ENCODE results near the gene FAM13C.
A peak's percentile ranks its signal among the peaks of the same experiment; 100 is the strongest.

Gene FAM13C

GRCh38 chr10:59382831-59383295 is 20.5 kb upstream of the FAM13C start:
- no peaks in the 10 kb centered on the region for H3K36me3 ChIP-seq (ENCODE audit: insufficient read depth, low read length)
- H3K9me3 ChIP-seq (ENCODE audit: low read length) = no peaks in the 10 kb centered on the region
- no peak overlapping the region for H3K4me3 ChIP-seq (ENCODE audit: low read length)
- H3K4me1 ChIP-seq (ENCODE audit: insufficient read depth, low read length) = no peaks in the 10 kb centered on the region
- H3K27me3 ChIP-seq (ENCODE audit: insufficient read depth, low read length) = no peaks in the 10 kb centered on the region
- no peak overlapping the region for H2AFZ ChIP-seq (ENCODE audit: low read depth, low read length)

DNA sequence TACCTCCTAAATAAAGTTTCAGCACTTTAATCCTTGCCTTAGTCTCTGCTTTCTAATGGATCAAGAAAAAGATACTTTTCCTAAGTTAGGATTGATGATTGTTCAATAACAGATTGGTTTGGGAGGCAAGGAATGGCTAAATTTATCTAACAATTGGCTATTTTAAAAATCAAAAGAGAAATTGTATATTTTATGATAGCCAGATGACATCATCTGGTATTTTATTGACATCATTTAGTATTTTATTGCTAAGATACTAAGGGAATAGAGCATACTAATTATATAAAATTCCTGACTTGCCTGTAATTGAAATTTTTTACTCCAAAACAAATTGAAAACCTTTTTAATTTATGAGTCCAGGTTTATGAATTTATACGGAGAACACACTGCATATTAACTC is 19.3 kb upstream of the FAM13C start:
- Histone ChIP-seq H3K36me3 (ENCODE audit: insufficient read depth, low read length) (no peaks in the 10 kb centered on the region), H3K9me3 (ENCODE audit: low read length) (no peaks in the 10 kb centered on the region), H3K4me1 (ENCODE audit: insufficient read depth, low read length) (no peaks in the 10 kb centered on the region), H3K4me3 (ENCODE audit: low read length) (no peak overlapping the region), H3K27me3 (ENCODE audit: insufficient read depth, low read length) (no peaks in the 10 kb centered on the region), H2AFZ (ENCODE audit: low read depth, low read length) (no peak overlapping the region)

DNA sequence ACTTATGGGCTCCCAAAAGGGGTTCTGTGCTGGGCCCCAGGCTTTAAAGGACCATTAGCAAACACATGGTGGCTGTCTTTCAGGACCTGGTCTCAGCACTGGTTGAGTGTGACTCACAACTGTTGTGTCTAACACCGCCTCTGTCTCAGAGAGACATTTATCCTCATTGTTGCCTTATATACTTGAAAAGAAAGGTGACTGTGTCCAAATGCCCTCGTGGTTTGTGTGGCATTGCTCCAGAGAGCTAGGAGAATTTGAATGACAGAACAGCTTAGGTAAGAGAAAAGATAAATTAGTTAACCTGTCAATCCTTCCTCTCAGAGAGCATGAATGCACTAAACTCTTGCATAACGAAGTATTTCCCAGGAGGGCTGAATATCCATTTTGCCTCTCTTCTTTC is 14.5 kb upstream of the FAM13C start:
- H3K27me3 ChIP-seq (ENCODE audit: insufficient read depth, low read length) = no peaks in the 10 kb centered on the region
- no peaks in the 10 kb centered on the region for H3K4me1 ChIP-seq (ENCODE audit: insufficient read depth, low read length)
- H2AFZ ChIP-seq (ENCODE audit: low read depth, low read length) = no peak overlapping the region
- no peak overlapping the region for H3K4me3 ChIP-seq (ENCODE audit: low read length)
- H3K9me3 ChIP-seq (ENCODE audit: low read length) = no peaks in the 10 kb centered on the region
- no peaks in the 10 kb centered on the region for H3K36me3 ChIP-seq (ENCODE audit: insufficient read depth, low read length)

DNA sequence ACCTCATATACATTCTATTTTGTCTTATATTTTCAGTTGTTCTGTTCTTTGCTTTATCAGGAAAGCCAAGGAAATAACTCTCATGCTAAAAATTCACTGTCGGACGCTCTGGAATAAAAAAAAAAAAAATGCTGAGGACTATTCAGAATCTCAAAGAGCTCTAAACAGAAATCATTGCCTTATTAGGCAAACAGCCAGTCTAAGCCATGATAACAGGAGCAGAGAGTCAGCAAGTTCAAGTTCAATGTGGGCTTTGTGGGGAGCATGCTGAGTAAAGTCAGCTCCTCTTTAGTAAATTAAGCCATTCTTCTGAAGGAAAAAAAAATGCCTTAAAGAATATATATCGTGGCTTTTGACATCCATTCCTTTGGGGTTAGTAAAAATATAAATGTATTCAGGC is 13.6 kb upstream of the FAM13C start:
- no peak overlapping the region for H2AFZ ChIP-seq (ENCODE audit: low read depth, low read length)
- H3K4me3 ChIP-seq (ENCODE audit: low read length) = no peak overlapping the region
- no peaks in the 10 kb centered on the region for H3K9me3 ChIP-seq (ENCODE audit: low read length)
- H3K36me3 ChIP-seq (ENCODE audit: insufficient read depth, low read length) = no peaks in the 10 kb centered on the region
- no peaks in the 10 kb centered on the region for H3K4me1 ChIP-seq (ENCODE audit: insufficient read depth, low read length)
- no peaks in the 10 kb centered on the region for H3K27me3 ChIP-seq (ENCODE audit: insufficient read depth, low read length)

DNA sequence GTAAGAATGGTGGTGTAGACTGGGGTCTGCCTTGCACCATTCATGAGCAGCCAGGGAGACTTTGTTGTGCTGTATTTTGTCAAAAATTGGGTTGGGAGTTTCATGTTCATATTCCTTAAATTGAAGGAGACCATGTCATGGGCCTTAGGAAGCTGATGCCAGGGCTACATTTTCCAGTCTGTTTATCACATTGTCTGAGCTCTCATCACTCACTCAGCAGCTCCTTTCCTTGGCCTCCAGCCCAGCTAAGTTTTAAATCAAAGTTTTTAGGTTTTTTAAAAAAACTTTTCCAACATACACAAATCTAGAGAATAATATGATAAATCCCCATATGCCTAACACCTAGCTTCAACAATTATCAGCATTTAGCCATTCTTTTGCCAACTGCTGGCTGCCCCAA is 12.6 kb upstream of the FAM13C start:
- no peaks in the 10 kb centered on the region for H3K36me3 ChIP-seq (ENCODE audit: insufficient read depth, low read length)
- H3K4me3 ChIP-seq (ENCODE audit: low read length) = no peak overlapping the region
- no peaks in the 10 kb centered on the region for H3K27me3 ChIP-seq (ENCODE audit: insufficient read depth, low read length)
- H2AFZ ChIP-seq (ENCODE audit: low read depth, low read length) = no peak overlapping the region
- no peaks in the 10 kb centered on the region for H3K4me1 ChIP-seq (ENCODE audit: insufficient read depth, low read length)
- no peaks in the 10 kb centered on the region for H3K9me3 ChIP-seq (ENCODE audit: low read length)

DNA sequence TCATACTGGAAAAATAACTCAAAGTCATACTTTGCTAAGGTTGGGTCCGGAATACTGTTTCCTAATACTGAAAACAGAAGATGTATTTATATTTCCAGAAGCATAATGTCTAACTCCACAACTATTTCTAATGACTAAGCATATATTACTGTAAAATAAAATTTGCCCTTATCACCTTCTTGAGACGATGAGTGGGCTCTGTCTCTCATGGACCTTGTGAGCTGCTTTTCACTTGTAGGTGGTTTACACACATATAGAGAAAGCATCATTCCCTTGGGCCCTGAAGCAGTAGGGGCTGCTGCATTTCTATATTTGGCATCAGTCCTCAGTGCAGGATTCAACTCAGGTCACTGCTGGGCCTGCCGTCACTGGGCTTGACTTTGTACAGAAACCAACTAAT is 10.7 kb upstream of the FAM13C start:
- Histone ChIP-seq H2AFZ (ENCODE audit: low read depth, low read length) (no peak overlapping the region), H3K9me3 (ENCODE audit: low read length) (no peaks in the 10 kb centered on the region), H3K36me3 (ENCODE audit: insufficient read depth, low read length) (no peaks in the 10 kb centered on the region), H3K4me1 (ENCODE audit: insufficient read depth, low read length) (no peaks in the 10 kb centered on the region), H3K27me3 (ENCODE audit: insufficient read depth, low read length) (no peaks in the 10 kb centered on the region), H3K4me3 (ENCODE audit: low read length) (no peak overlapping the region)

GRCh38 chr10:59372543-59372942 is 10.2 kb upstream of the FAM13C start:
- H3K9me3 ChIP-seq (ENCODE audit: low read length) = no peaks in the 10 kb centered on the region
- no peak overlapping the region for H3K4me3 ChIP-seq (ENCODE audit: low read length)
- no peaks in the 10 kb centered on the region for H3K4me1 ChIP-seq (ENCODE audit: insufficient read depth, low read length)
- H2AFZ ChIP-seq (ENCODE audit: low read depth, low read length) = no peak overlapping the region
- H3K36me3 ChIP-seq (ENCODE audit: insufficient read depth, low read length) = no peaks in the 10 kb centered on the region
- H3K27me3 ChIP-seq (ENCODE audit: insufficient read depth, low read length) = no peaks in the 10 kb centered on the region

DNA sequence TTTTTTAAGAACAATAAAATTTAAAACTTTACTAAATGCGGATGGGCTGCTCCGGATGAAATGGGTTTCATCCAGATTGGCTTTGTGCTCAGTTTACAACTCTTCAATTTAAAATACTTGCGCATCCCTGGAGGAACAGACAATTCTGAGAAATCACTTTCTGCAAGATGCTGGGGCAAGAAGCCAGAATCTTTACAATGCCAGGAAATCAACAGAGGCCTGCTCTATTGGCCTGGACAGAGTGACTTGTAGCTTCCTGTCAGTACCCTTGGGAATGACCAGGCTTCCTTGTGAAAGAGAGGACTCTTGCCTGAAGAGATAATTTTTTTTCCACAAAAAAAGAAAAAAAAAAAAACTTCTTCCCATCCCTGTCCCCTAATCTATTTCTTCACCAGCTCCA is 3.9 kb upstream of the FAM13C start:
- Histone ChIP-seq H3K4me3 (ENCODE audit: low read length) (no peak overlapping the region), H3K9me3 (ENCODE audit: low read length) (no peaks in the 10 kb centered on the region), H2AFZ (ENCODE audit: low read depth, low read length) (no peak overlapping the region), H3K36me3 (ENCODE audit: insufficient read depth, low read length) (no peaks in the 10 kb centered on the region), H3K27me3 (ENCODE audit: insufficient read depth, low read length) (peaks cover 7% of the 10 kb centered on the region), H3K4me1 (ENCODE audit: insufficient read depth, low read length) (peaks cover 17% of the 10 kb centered on the region)

- peaks cover 13% of the 10 kb centered on the region for H3K27me3 ChIP-seq (ENCODE audit: insufficient read depth, low read length)
- peaks cover 17% of the 10 kb centered on the region for H3K4me1 ChIP-seq (ENCODE audit: insufficient read depth, low read length)
- no peak overlapping the region for H3K4me3 ChIP-seq (ENCODE audit: low read length)
- H3K36me3 ChIP-seq (ENCODE audit: insufficient read depth, low read length) = no peaks in the 10 kb centered on the region
- H2AFZ ChIP-seq (ENCODE audit: low read depth, low read length) = peak overlapping the region; percentile 75
- no peaks in the 10 kb centered on the region for H3K9me3 ChIP-seq (ENCODE audit: low read length)
Measured at GRCh38 chr10:59363446-59363958, 1.2 kb upstream of the FAM13C start.

- Histone ChIP-seq H3K4me3 (ENCODE audit: low read length) (peak overlapping the region; percentile 55), H3K9me3 (ENCODE audit: low read length) (no peaks in the 10 kb centered on the region), H2AFZ (ENCODE audit: low read depth, low read length) (peak overlapping the region; percentile 75)
Measured at GRCh38 chr10:59362959-59363381, 621 bp upstream of the FAM13C start.

DNA sequence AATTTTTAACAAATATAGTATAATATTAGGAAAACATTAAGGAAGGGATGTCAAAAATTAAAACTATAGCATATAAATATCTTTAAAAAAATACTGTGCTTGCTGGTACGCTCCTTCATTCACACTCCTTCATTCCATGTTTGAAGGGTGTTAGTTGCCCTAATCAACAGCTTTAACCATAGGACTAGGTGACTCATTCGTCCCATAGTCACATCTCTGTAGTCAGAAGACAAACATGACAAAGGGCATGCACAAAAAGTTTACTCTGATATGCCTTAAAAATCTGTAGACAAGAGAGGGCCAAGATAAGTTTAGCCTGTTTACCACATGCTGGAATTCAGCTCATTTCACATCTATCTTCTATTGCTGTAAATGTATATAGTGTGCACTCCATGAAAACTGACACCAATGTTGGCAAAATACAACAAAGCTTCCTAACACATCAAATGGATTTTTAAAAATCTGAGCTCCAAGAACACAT is 646 bp downstream of the FAM13C start:
- peaks cover 13% of the 10 kb centered on the region for H3K27me3 ChIP-seq (ENCODE audit: insufficient read depth, low read length)
- no peaks in the 10 kb centered on the region for H3K36me3 ChIP-seq (ENCODE audit: insufficient read depth, low read length)
- no peaks in the 10 kb centered on the region for H3K9me3 ChIP-seq (ENCODE audit: low read length)
- H3K4me1 ChIP-seq (ENCODE audit: insufficient read depth, low read length) = peaks cover 17% of the 10 kb centered on the region
- H3K4me3 ChIP-seq (ENCODE audit: low read length) = peak overlapping the region; percentile 55
- peak overlapping the region; percentile 75 for H2AFZ ChIP-seq (ENCODE audit: low read depth, low read length)

More at GRCh38 chr10:59362959-59363381, 621 bp upstream of the FAM13C start:
- H3K4me1 ChIP-seq (ENCODE audit: insufficient read depth, low read length) = peaks cover 17% of the 10 kb centered on the region
- peaks cover 13% of the 10 kb centered on the region for H3K27me3 ChIP-seq (ENCODE audit: insufficient read depth, low read length)
- no peaks in the 10 kb centered on the region for H3K36me3 ChIP-seq (ENCODE audit: insufficient read depth, low read length)

GRCh38 chr10:59360605-59361405 is 1.5 kb downstream of the FAM13C start:
- Histone ChIP-seq H3K4me3 (ENCODE audit: low read length) (no peak overlapping the region), H2AFZ (ENCODE audit: low read depth, low read length) (no peak overlapping the region), H3K9me3 (ENCODE audit: low read length) (no peaks in the 10 kb centered on the region), H3K36me3 (ENCODE audit: insufficient read depth, low read length) (no peaks in the 10 kb centered on the region), H3K27me3 (ENCODE audit: insufficient read depth, low read length) (peaks cover 13% of the 10 kb centered on the region), H3K4me1 (ENCODE audit: insufficient read depth, low read length) (peaks cover 17% of the 10 kb centered on the region)

GRCh38 chr10:59358576-59358975 is 3.8 kb downstream of the FAM13C start:
- Histone ChIP-seq H3K36me3 (ENCODE audit: insufficient read depth, low read length) (no peaks in the 10 kb centered on the region), H3K4me1 (ENCODE audit: insufficient read depth, low read length) (peaks cover 17% of the 10 kb centered on the region), H2AFZ (ENCODE audit: low read depth, low read length) (no peak overlapping the region), H3K27me3 (ENCODE audit: insufficient read depth, low read length) (peaks cover 10% of the 10 kb centered on the region), H3K9me3 (ENCODE audit: low read length) (no peaks in the 10 kb centered on the region), H3K4me3 (ENCODE audit: low read length) (no peak overlapping the region)
